HG02642 (cell line): ENCODE measurements around the gene TMEM9B.
"Not testable (repeated sequence)": the region's sequence is repeated elsewhere in the genome, so short reads cannot be mapped to it uniquely, and the experiment has no call there.

Source experiments
- ATAC-seq: cut with Tn5 transposase; IDR thresholded peaks from one replicate; pipeline ENCODE4 v1.9.1; 2021; ENCODE audit warnings: mild to moderate bottlenecking; ENCODE audit not compliant: unreplicated experiment, poor library complexity

Gene TMEM9B

DNA sequence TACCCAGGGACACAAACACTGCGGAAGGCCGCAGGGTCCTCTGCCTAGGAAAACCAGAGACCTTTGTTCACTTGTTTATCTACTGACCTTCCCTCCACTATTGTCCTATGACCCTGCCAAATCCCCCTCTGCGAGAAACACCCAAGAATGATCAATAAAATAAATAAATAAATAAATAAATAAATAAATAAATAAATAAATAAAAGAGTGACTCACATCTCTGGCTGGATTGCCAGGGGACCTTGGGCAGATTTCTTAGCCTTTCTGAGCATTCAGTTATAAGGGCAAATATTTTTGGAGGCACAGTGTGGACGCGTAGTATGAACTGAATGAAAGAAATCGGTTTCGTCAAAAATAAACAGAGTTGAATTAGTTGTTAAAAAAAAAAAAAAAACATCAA, 15.1 kb upstream of the TMEM9B start:
- not testable (repeated sequence) for ATAC-seq

DNA sequence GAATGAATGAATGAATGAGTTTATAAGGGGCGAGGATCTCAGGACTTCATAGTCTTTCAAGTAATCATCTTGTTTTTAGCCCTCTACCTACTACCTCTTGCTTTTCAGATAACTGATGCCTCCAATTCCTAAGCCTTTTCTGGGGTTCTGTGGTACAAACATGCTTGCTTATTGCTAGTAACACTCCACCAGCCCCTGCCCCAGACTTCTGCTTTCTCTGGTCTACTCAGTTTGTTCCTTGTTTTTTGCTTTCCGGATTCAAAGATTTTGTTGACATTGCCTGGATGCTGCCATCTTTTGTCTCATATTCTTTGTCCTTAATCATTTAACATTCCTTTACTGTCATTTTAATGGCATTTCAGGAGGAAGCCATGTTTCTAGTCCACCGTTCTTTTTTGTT, 8.9 kb upstream of the TMEM9B start:
- no peak for ATAC-seq

DNA sequence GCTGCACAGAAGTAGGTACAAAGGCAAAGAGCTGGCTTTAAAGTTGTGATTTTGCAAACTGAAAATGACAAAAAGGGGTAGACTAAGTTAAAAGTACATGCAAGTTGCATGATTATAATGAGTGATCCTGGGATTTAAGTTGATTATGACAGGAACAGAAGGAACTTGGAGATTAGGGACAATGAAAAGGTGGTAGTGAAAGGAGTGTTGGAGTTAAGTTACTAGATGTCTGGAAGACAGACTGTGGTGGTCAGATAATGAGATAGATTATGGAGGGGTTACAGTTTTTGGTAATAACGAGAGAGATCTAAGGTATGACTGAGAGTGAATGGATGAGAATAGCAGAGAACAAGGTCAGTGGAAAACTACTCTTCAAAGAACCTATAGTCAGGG, 7.7 kb upstream of the TMEM9B start:
- ATAC-seq, result no peak

DNA sequence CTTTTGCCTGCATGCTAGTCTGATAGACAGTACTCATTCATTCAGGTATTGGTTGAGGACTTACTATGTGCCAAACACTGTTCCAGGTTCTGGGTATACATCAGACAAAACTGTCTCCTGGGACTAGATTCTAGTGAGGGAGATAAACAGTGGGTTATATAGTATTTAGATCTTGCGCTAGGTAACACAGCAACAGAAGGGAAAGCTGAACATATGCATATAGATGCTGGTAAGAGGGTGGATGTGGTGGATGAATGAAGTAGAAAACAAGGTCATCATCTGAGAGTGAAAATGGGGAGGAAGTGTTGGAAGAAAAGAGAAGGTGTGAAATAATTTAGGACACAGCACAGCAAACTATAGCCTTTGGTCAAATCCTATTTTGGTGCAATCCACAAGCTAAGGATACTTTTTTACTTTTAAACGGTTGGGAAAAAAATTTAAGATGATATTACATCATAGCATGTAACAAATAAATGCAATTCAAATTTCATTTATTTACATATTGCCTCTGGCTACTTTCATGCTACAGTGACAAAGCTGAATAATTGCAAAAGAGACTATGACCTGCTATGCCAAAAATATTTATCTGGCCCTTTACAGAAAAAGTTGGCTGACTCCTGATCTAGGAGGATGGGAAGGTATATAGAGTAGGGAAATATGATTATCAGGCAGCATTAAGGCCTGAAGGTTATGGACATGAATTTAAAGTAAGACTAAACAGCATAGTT, 7.1 kb upstream of the TMEM9B start:
- no peak for ATAC-seq

DNA sequence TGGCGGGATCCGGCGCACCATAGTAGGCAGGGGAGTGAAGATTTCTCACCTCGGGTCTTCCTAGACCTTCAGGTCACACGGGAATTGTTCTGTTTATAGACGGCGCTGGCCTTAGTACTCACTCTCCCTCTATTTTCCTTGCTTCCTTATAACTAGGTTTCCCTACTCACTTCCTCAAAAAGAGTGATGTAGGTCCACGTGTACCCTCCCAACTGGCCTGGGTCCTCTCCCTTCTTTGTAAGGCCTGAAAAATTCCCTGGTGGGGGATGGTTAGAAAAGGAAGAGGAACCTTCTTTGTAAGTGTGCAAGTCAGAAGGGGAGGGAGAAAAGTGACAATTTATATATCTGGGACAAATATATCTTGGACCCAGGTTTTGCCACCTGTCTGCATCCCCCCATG, 2.9 kb upstream of the TMEM9B start:
- ATAC-seq, result no peak

DNA sequence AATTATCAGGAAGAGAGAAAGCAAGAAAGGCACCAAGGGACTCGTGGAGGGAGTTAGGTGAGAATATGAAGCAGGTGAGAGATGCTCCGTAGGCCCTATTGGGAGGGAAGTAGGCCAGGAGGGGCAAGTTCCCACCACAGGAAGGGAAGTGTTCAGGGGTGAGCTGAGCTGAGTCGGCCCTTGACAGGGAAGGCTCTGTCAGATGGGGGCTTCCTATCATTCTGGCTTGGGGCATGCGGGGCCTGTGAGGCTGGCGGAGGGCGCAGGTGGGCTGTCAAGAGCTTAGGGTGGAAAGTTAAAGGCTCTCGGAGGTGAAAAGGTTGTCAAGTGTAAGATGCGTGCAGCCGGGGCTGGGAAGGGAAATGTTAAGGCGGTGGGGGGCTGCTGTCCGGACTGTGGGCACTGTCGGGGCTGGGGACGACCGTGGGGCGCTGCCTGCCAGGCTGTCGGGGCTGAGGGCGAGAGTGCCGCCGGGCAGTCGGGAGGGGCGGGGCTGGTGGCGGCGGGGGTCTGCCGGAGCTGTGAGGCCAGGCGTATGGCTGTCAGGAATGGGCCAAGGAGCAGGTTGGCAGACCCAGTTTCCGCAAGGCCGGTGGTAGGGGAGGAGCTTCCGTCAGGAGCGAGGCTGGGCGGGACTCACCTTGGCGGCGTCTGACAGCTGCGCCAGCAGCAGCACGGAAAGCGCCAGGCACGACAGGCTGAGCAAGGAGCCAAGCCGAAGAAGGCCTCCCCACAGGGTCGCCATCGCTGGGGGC, 496 bp downstream of the TMEM9B start:
- peak; percentile 71 for ATAC-seq

DNA sequence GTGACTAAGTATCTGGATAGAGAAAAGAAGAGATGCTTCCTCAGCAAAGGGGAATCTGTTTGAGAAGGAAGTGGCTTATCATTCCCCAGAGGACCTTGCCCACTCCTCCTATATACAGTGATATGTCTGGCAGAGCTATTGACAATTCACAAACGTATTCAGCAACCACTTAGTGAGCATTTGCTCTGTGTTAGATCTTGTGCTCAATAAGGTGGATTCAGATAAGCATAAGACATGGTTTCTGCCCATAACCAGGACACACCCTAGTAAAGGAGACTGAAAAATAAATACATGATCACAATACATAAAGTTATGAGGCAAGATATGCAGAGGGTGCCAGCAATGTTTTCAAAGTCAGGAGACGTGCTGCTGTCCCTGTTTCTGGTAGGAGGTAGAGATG, 1.4 kb downstream of the TMEM9B start:
- no peak for ATAC-seq

DNA sequence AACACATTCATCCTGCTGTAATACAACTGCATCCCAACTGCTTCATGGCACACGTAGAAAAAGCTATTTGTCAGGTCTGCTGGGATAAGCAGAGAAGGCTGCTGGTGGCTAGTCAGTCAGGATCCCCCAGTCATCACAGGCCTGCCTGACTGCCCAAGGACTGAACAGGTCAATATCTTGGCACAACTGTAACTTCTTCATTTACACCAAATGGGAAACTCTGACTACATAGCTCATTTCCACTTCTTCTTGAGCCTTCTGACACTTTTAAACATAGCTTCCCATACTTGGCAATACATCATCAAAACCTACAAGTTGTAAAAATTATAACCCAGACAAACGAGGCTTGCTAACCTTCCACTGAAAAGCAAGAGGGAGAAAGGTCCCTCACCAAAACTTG, 2.8 kb downstream of the TMEM9B start:
- ATAC-seq, result no peak

DNA sequence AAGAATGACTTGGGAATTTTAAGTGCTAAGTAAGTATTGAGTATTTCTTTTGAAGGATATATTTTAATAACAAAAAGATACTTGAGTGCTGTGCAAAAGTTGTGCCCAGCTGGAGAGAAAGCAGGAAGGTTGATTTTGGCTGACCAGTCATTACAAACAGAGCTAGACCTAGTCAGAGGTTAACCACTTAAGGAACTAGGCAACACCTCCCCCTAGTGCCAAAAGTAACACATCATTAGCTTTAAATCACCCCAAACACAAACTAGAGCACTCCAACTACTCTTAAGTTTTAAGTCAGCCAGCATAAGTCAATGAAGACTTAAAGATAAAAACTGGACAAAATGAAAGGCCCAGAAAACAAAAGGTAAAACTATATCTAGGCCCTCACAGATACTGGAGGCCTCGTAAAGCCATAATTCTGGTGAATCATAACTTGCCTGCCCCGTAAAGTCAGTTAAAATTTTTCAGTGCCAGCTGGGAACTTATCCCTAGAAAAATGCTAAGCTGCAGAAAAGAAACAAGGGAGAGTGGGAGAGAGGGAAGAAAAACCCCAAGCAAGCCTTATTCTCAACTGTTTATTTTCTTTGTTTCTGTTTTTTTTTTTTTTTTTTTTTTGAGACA, 4.6 kb downstream of the TMEM9B start:
- peak; percentile 35 for ATAC-seq

DNA sequence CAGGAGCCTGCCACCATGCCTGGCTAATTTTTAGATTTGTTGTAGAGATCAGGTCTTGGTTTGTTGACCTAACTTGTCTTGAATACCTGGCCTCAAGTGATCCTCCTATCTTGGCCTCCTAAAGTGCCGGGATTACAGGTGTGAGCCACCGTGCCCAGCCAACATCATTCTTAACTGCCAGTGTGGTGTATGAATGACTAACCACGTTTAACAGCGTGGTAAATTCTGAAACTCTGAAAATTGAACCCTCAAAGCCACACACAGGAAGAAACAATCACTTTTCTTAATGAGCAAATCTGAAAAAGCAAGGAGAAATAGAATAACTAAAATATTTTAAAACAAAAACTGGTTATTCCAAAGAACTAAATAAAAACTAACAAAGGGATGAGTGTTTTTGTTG, 7.4 kb downstream of the TMEM9B start:
- no peak for ATAC-seq

DNA sequence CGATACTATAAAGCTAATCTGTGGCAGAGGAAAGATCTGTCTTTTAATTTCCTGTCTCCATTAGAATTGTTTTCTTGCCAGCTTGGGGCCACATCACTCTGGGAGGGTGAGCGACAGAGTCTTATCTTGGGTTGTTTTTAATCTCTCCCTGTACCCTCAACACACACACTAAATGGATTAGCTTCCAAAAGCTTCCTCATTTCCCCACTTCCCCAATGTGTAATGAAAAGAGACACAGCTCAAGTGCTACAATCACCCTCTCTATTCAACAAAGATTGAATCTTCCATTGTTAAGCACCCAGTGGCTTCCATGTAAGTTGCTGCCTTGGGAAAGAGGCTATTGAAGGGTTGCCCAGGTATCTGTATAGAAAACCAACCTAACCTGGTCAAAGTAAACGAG, 15.4 kb downstream of the TMEM9B start:
- ATAC-seq, result no peak

DNA sequence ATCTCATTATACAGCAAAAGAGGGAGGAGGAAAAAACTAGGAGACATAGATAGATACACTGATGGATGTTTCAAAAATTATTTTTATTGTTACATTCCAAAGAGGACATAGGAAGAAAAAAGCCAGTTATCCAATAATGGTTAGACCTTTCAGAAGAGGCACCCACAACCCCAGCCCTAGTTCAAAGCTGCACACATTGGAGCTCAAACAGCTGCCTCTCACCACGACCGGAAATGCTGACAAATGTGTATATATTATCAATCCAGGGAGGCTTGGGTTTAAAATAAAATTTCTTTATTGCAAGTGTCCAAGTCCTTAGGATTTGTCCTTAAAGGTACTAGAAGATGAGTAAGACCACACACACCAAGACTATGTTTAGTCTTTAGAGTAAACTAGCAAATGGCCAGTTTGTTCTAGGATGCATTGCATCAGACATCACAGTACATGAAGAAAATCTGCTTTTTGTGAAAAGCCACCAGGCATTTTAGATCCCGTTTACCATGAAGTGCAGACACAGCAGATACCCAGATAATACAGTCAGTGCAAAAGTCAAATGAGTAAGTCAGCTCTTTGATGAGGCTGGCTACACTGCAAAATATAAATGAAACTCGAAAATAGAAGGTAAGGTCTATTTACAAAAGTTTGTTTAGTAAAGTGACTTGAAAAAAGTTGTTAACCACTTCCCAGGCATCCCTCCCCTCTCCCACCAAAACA, 16.9 kb downstream of the TMEM9B start:
- no peak for ATAC-seq

DNA sequence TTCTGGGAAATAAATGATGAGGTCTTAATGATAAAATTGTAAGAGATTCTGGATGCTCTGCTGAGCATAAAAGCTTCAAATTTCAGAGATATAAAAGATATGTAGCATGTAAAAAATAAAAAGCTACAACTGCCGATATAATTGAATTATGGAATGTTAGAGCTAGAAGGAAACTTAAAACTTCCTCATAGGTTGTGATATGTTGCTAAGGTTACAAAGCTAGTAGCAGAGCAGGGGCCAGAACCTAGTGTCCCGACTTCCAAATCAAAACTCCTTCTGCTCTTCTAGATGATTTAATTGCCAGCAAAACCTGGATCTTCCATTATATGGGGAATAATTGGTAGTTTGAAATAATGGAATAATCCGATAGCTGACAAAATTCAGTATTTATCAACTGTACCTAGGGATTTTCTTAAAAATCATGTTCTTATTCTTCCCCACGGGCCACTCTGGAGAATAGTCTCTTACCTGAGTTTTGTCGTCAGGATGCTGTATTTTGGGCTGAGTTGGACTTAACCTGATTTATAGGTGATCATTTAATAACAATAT, 21.6 kb downstream of the TMEM9B start, which contains the start of gene ASCL3:
TSS of gene ASCL3 (minus strand) at position 499 of the 549 bp plus-strand sequence. CDS start 4,855 bp downstream, outside the sequence.
- ATAC-seq, result no peak

DNA sequence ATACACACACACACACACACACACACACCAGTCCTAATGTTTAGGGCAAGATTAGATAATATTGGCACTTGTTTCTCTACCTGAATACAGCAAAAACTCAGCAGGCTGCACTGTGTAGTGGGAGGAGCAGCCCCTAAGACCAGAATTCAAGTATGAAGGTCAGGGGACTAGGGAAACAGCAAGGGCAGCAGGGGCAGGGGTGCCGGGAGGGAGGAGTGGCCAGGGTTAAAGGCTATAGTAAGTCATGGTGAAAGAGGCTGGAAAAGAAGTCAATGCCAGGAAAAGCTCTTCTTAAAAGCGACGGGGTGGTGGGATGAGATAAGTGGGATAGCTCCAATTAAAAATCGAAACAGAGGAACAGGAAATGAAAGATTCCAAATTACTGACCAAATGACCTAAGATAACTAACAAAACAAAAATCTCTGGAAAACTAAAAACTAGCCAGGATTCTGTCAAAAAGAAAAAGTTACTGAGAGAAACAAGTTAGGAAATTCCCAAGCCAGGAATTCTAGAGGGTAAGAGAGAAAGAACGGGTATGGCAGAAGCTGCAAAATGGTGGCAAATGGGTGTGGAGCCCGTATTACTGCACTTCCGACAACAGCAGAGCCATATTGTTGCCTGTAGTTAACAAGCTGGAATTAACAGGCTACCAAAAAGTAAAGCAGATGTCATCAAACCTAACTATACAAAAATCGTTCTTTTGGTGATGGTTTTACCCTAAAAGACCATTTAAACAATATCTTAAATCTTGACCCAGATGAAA, 22.7 kb downstream of the TMEM9B start:
- ATAC-seq, result no peak

DNA sequence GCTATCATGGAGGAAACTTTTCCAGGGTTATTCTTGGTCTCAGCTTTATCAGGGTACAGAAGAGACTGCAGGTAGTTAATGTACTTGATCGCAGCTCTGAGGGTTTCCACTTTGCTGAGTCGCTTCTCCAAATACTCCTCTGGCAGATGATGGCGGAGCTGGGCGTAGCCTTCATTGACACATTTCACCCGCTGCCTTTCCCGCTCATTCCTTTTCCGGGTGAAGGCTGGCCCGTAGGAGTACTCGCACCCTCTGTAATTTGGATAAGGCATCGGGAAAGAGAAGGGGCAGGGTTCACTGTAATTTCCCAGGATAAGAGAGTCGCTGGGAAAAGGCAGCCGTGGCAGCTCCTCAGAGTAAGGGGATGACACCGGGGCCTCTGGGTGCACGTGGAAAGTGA, 26.6 kb downstream of the TMEM9B start:
- ATAC-seq, result no peak

DNA sequence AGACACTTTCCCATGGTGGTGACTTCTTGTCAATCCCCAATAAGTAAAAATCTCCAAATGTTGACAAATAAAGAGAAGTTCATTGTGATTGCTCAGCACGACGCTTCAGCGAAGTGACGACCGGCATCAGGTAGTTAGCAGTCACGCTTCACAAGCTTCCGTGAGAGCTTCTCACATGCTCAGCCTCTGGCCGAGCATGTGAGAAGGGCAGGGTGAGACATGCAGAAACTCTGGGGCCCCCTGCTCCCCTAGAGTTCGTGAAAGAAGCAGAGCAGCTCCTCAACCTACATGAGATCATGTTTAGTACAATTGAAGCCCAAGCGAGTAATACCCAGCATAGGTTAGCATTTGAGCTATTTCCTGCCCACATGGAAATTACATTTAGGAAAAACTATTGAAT, 27.1 kb downstream of the TMEM9B start:
- no peak for ATAC-seq

DNA sequence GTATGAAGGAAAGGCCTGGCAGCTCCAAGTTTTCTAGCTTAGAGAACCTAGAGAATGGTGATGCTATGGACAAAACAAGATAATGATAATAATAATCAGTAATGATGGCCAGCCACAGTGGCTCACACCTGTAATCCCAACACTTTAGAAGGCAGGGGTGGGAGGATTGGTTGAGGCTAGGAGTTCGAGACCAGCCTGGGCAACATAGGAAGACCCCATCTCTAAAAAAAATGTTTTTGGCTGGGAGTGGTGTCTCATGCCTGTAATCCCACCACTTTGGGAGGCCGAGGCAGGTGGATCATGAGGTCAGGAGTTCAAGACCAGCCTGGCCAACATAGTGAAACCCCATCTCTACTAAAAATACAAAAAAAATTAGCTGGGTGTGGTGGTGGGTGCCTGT, 28.5 kb downstream of the TMEM9B start:
- ATAC-seq, result not testable (repeated sequence)

DNA sequence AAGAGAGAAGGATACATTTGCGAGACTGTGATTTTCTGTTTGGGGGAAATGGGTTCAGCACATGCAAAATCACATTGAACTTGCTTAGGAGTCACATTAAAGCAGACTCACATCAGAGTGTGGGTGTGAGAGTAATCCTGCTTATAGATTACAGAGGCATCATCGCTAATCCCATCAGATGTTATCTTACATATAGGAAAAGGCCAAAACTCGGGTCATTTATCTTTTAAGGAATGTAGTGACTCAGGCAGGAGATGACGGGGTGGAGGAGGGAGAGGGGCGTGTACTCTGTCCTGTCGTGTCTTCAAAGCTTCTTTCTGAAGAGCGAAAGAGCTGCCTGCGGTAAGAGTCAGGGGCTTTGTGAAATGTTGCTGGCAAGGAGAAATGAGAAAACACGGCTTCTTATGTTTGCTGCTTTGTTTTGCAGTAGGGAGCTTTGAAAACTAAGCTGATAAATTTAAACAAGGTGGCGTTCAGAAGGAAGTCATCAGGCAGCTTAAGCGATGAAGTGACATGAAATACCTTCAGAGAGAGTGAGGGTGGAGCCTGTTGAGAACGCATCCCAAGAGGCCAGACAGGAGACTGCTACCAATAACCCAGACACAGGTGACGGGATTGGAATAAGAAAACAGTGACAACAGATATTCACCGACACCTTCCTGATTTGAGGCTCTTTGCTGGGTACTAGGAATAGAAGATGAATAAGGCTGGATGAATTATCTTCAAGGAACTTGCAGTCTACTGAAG, 29.3 kb downstream of the TMEM9B start:
- no peak for ATAC-seq

DNA sequence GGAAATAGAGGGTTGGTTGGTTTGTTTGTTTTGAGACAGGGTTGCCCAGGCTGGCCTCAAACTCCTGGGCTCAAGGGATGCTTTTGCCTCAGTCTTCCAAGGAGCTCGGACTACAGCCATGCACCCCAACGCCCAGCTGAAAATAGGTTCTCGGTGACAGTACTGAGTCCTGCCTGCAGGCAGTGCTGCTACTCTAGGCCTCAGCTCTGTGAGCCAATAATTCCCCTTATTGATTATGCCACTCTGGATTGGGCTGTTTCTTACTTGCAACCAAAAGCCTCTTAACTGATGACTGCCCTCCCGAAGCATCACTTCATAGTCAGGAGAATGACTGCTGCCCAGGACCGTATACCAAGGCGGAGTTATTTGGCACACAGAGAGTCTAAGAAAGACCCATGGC, 30.3 kb downstream of the TMEM9B start:
- ATAC-seq, result no peak
